ENCODE measurements around the gene TBL1Y.

GRCh38 chrY:7017244-7018080, 107.0 kb downstream of the TBL1Y start:
- TF ChIP-seq CTCF (IDR thresholded peaks at IDR 0.05) = no peak
- no peak for TF ChIP-seq EP300 (IDR thresholded peaks at IDR 0.05)
